Stimulated activated effector memory CD8-positive, alpha-beta T cell treated with anti-CD3 and anti-CD28 coated beads, Interleukin-12 subunit alpha, Interleukin-12 subunit beta, amount 100 ng/mL, for 72 hours (primary cell): Measurements from ENCODE around the gene C7orf33.
"Not testable (repeated sequence)": the region's sequence is repeated elsewhere in the genome, so short reads cannot be mapped to it uniquely, and the experiment has no call there.

Experiments
- ATAC-seq: fragments of 150-1000 bp; cut with Tn5 transposase; 2 replicates; pipeline ENCODE4 v1.10.0; 2021
- DNase-seq, 2 donors: peaks; one replicate each; pipeline ENCODE4 v3.0.0; 2021 to 2022; ENCODE audit warnings: low spot score in 2 of 2
- H3K27ac Mint-ChIP-seq: one replicate; pipeline ENCODE4 v1.8.0; 2022; ENCODE audit warnings: mild to moderate bottlenecking, mixed read lengths
- H3K36me3 Mint-ChIP-seq: one replicate; pipeline ENCODE4 v1.8.0; 2022; ENCODE audit warnings: mild to moderate bottlenecking, mixed read lengths
- H3K4me1 Mint-ChIP-seq: one replicate; pipeline ENCODE4 v1.8.0; 2022; ENCODE audit warnings: mixed read lengths
- H3K4me3 Mint-ChIP-seq: one replicate; pipeline ENCODE4 v1.8.0; 2022; ENCODE audit warnings: mild to moderate bottlenecking, mixed read lengths
- H3K9me3 Mint-ChIP-seq: one replicate; pipeline ENCODE4 v1.8.0; 2022; ENCODE audit warnings: mixed read lengths

C7orf33 gene, protein sequence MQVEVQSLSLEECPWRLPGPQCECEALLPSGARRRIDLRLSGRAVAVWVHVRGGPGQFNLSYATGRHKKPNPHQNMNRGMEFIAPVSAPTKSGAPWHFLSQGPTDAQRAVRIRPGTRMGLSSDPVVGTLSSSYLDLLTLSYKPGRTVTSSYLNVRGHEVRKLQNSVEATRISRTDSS

DNA sequence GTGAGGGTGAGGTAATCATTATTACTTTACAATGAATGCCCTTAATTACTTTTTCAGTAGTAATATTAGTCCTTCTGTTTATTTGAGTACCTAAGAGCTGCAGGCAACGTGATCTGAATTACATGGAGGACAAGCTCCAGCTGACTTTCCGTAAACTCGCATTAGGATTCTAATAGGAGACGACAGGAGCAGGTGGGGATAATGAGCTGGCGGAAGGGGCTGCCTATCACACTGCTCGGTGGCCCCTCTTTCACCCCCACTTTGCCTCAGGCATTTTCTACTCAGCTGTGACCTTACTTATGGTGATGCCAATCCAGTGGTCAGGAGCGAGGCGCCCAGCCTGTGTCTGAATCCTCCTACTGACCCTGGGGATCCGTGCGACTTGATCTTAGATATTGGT lies at the start of gene C7orf33:
C7orf33 (plus strand) TSS at position 296 of the 400 bp plus-strand sequence. CDS start 160 bp downstream, outside the sequence.
- Mint-ChIP-seq H3K9me3 (no peaks in the 10 kb centered on the region), H3K27ac (peak within 1 kb of the TSS; percentile 37), H3K4me3 (no peak within 1 kb of the TSS), H3K36me3 (no peaks in the 10 kb centered on the region), H3K4me1 (peaks cover 1% of the 10 kb centered on the region)
- no peak for ATAC-seq
- DNase-seq, result no peak

DNA sequence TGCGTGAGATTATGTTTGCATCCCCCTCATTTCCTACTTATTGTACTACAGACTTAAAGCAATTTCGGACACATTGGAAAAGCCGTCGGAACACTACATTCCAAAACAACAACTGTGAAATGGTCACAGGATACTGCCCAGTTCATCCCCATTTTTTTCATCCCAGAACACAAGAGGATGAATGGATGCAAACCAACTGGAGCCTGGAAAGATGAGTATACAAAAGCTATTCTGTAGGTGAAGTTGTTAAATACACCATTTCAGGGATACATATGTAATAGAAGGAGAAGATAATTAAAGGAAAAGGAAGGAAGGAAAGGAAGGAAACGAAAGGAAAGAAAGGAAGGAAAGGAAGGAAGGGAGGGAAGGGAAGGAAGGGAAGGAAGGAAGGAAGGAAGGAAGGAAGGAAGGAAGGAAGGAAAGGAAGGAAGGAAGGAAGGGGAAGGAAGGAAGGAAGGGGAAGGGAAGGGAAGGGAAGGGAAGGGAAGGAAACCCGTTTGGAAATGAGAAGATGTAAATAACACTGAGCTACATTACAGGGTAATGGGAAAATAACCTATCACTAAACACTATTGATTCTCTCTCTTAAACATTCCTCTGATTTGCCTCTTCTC lies 48.6 kb upstream of the C7orf33 start:
- H3K4me3 Mint-ChIP-seq, result no peak overlapping the region
- no peaks in the 10 kb centered on the region for H3K9me3 Mint-ChIP-seq
- no peak for ATAC-seq

DNA sequence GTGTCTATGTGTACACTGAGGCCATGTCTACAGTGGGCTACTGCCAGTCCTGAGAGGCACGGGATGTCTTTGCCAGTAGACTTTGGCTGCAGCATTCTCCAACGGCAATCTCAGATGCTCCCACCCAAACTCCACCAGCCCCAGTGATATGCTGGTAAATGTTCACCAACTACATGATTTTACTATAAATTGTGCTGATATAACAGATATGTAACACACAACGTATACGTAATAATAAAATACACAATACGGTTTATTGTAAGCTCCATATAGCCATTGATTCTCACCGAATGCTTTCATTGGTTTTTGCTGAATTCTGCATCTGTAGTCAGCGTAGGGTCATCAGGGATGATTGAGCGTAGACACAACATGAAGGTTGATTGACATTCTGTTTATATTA lies 47.3 kb upstream of the C7orf33 start:
- DNase-seq (no peak), ATAC-seq (no peak)
- Mint-ChIP-seq H3K27ac (no peak overlapping the region), H3K4me1 (peaks cover 4% of the 10 kb centered on the region), H3K4me3 (no peak overlapping the region), H3K36me3 (no peaks in the 10 kb centered on the region), H3K9me3 (no peaks in the 10 kb centered on the region)

More for the DNA sequence above, 48.6 kb upstream of the C7orf33 start:
- Mint-ChIP-seq H3K27ac (no peak overlapping the region), H3K4me1 (no peaks in the 10 kb centered on the region), H3K36me3 (no peaks in the 10 kb centered on the region)
- DNase-seq, result no peak

DNA sequence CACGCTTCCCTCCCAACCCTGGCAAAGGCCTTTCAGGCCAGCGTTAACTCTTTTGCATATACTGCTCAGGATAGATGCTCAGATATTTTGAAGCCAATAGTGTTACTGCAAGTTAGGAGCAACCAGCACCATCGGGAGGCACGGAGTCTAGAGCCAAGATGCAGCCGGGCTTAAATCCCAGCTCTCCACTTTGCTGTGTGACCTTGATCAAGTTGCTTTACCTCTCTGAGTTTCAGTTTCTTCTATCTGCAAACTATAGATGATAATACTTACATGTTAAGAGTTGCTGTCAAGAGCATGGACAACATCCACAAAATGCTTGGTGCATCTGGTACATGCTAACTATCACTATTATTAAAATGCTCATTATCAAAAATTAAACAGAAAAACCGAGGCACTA lies 45.4 kb upstream of the C7orf33 start:
- peaks cover 2% of the 10 kb centered on the region for H3K9me3 Mint-ChIP-seq
- no peak overlapping the region for H3K4me3 Mint-ChIP-seq
- no peaks in the 10 kb centered on the region for H3K36me3 Mint-ChIP-seq
- ATAC-seq (no peak), DNase-seq (no peak)
- peaks cover 8% of the 10 kb centered on the region for H3K4me1 Mint-ChIP-seq
- no peak overlapping the region for H3K27ac Mint-ChIP-seq

DNA sequence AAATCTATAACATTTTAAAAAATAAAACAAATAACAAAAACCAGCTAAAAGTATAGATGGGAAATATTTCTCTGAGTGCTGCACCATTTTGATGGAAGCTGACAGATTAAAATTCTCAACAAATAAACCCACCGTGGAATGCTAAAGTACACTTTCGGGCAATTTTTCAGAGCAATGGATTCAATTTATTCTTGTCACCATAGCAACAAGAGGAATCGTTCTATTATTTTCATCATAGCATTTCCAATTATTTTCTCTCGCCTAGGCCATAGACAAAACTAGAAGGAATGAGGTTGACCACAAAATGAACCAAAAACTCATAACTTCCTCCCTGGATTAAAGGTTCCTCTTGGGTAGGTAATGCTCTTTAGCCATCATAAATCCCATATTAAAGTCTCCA lies 44.6 kb upstream of the C7orf33 start:
- no peak overlapping the region for H3K4me3 Mint-ChIP-seq
- DNase-seq (no peak), ATAC-seq (no peak)
- no peak overlapping the region for H3K27ac Mint-ChIP-seq
- H3K4me1 Mint-ChIP-seq, result peaks cover 8% of the 10 kb centered on the region
- no peaks in the 10 kb centered on the region for H3K36me3 Mint-ChIP-seq
- H3K9me3 Mint-ChIP-seq, result peaks cover 3% of the 10 kb centered on the region

DNA sequence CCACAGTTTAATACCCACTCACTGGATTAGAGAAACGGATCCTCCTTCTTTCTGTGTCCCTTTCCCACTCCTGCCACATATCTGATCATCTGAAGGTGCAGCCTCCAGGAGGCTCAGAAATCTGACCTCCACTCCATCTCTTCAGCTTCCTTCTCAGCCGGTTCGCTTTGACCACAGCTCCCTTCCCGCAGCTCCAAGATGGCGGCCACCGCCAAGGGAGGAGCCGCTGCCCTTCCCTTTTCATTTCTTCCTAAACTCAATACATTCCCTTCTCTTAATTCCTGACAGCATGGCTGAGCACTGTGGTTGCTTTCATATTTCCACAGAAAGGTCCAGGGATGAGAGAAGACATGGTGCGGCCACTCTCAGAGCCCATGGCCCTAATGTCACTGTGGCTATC lies 43.7 kb upstream of the C7orf33 start:
- peaks cover 8% of the 10 kb centered on the region for H3K4me1 Mint-ChIP-seq
- H3K27ac Mint-ChIP-seq, result no peak overlapping the region
- ATAC-seq (no peak), DNase-seq (no peak)
- peaks cover 3% of the 10 kb centered on the region for H3K9me3 Mint-ChIP-seq
- no peaks in the 10 kb centered on the region for H3K36me3 Mint-ChIP-seq
- no peak overlapping the region for H3K4me3 Mint-ChIP-seq

DNA sequence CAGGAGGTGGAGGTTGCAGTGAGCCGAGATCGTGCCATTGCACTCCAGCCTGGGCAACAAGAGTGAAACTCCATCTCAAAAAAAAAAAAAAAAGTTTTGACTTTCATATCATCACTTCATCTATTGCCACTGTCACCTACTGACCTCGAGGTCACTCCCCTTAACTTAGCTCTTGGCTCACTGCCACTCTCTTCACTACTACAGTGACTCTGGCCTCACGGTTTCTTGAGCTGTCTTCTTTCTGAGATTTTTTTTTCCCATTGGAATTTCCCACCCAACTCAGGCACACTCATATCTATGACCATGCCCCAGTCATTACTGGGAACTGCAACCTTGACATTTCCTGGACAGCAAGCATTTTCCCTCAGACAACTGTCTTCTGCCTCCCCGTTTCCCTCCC lies 42.6 kb upstream of the C7orf33 start:
- Mint-ChIP-seq H3K4me3 (no peak overlapping the region), H3K4me1 (peaks cover 8% of the 10 kb centered on the region), H3K27ac (no peak overlapping the region), H3K36me3 (no peaks in the 10 kb centered on the region), H3K9me3 (peaks cover 3% of the 10 kb centered on the region)
- no peak for ATAC-seq
- DNase-seq, result no peak

DNA sequence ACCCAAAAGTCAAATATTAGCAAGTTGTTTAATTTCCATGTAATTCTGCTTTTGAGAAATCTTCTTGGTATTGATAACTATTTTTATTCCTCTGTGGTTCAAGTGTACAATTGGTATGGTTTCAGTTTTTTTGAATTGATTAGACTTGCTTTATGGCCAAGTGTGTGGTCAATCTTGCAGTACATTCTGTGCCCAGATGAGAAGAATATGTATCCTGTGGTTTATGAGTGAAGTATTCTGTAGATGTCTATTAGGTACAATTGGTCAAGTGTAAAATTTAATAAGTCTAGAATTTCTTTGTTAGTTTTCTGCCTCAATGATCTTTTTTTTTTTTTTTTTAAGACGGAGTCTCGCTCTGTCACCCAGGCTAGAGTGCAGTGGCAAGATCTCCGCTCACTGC lies 36.6 kb upstream of the C7orf33 start:
- no peaks in the 10 kb centered on the region for H3K4me1 Mint-ChIP-seq
- H3K9me3 Mint-ChIP-seq, result peaks cover 3% of the 10 kb centered on the region
- no peak overlapping the region for H3K27ac Mint-ChIP-seq
- ATAC-seq (no peak), DNase-seq (no peak)
- no peak overlapping the region for H3K4me3 Mint-ChIP-seq
- H3K36me3 Mint-ChIP-seq, result no peaks in the 10 kb centered on the region

DNA sequence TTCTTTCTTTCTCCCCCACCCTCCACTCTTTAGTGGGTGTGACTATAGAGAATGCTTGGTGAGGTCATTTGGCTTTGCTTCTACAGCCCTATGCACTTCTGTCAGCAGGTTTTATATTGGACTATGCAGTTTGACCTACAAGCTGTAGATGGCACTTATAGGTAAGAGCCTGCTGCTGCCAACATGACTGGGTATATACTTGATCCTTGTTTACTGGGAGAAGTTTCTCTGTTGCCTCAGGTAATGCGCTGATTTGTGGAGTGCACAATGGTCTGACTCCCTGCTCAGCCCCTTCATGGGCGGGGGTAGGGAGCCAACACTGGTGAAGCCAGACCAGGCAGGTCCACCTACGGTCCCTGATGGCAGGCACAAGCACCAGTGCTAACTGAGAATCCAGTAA lies 33.7 kb upstream of the C7orf33 start:
- ATAC-seq (no peak), DNase-seq (peak in 1 of 2 donors; percentile 43)
- Mint-ChIP-seq H3K4me1 (no peaks in the 10 kb centered on the region), H3K27ac (no peak overlapping the region), H3K4me3 (no peak overlapping the region), H3K36me3 (no peaks in the 10 kb centered on the region), H3K9me3 (no peaks in the 10 kb centered on the region)

DNA sequence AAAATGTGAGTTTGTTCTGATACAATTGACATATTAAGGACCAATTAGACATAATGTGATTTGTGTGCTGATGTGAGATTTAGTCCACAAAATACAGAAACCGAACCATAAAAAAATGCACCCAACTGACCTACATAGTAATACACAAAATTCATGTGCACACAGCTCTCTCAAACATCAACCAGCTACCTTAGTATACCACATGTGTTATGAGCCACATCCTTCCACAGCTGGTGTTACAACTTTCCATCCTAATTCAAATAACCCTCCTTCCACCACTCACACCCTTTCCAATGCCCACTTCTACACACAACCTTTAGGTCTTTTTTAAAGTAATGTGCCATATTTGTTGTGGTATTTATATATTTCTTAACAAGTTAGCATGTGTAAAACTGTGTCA lies 31.7 kb upstream of the C7orf33 start:
- H3K9me3 Mint-ChIP-seq, result no peaks in the 10 kb centered on the region
- H3K4me3 Mint-ChIP-seq, result no peak overlapping the region
- no peak for DNase-seq
- H3K36me3 Mint-ChIP-seq, result no peaks in the 10 kb centered on the region
- H3K4me1 Mint-ChIP-seq, result peaks cover 5% of the 10 kb centered on the region
- ATAC-seq, result peak; percentile 67
- H3K27ac Mint-ChIP-seq, result no peak overlapping the region

DNA sequence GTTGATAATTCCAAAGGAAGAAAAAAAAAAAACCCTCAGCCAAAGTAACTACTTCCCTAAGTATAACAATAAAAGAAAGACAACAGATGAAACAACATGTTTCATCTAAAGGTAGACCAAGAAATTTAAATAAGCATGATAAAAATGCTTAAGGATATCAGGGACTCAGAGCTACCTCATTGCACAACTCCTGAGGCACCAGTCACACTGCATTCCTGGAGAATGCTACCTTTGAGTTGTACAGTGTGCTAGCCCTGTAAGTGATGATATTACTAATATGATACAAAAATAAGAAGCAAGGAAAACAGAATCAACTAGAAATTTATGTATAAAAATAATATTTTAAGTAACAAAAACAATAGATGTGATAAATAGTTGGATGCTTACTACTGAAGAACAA lies 29.5 kb upstream of the C7orf33 start:
- peaks cover 14% of the 10 kb centered on the region for H3K4me1 Mint-ChIP-seq
- no peak for ATAC-seq
- no peak overlapping the region for H3K4me3 Mint-ChIP-seq
- DNase-seq, result no peak
- no peaks in the 10 kb centered on the region for H3K9me3 Mint-ChIP-seq
- no peaks in the 10 kb centered on the region for H3K36me3 Mint-ChIP-seq
- H3K27ac Mint-ChIP-seq, result no peak overlapping the region

DNA sequence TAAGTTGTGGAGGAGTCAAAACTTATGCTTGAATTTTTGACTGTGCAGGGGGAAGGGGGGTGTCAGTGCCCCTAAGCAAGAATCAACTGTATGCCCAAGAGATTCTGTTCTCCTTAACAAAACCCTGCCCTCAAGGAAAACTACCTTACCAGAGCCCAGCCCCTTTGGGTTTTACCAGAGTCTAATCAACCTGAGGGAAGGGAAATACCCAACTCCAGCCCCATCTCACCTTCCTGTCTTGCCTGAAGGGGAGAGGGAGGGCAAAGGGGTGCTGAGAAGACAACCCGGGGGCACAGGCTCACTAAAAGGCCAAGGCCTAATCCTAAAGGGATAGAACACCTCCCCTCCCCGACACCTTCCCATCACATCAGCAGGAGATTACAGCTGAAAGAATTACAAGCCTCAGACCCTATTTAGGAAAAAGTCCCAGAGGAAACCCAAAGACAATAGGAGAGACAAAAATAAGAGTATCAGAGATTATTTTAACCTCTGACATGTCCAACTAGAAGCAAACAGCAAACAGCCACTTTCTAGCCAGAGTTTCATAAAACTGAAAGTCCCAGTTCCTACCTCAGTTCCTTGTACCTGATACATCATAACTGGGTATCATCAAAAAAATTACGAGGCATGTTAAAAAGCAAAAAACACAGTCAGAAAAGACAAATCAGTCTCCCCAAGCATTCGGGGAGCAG lies 26.8 kb upstream of the C7orf33 start:
- ATAC-seq (peak; percentile 59), DNase-seq (peak in 1 of 2 donors; percentile 48)
- Mint-ChIP-seq H3K27ac (peak overlapping the region; percentile 89), H3K9me3 (no peaks in the 10 kb centered on the region), H3K36me3 (no peaks in the 10 kb centered on the region), H3K4me3 (peak overlapping the region; percentile 54), H3K4me1 (peaks cover 14% of the 10 kb centered on the region)

DNA sequence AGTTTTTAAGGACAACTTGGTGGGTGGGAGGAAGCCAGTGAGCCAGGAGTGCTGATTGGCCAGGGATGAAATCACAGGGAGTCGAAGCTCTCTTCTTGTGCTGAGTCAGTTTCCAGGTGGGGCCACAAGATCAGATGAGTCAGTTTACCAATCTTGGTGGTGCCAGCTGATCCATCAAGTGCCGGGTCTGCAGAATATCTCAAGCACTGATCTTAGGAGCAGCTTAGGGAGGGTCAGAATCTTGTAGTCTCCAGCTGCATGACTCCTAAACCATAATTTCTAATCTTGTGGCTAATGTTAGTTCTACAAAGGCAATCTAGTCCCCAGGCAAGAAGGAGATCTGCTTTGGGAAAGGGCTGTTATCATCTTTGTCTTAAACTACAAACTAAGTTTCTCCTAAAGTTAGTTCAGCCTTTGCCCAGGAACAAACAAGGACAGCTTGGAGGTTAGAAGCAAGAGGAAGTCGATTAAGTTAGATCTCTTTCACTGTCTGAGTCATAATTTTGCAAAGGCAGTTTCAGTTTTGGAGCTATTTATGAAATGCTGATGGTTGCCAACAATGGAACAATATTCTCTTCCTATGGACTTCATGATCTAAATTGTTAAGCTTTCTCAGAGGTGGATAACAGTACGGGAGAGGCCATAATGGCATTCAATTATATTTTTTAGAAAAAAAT lies 26.2 kb upstream of the C7orf33 start:
- H3K9me3 Mint-ChIP-seq, H3K36me3 Mint-ChIP-seq: not testable (repeated sequence)
- peak overlapping the region; percentile 54 for H3K4me3 Mint-ChIP-seq
- peak overlapping the region; percentile 89 for H3K27ac Mint-ChIP-seq
- H3K4me1 Mint-ChIP-seq, result peaks cover 14% of the 10 kb centered on the region
- ATAC-seq (peak; percentile 89), DNase-seq (peak in 1 of 2 donors; percentile 59)

DNA sequence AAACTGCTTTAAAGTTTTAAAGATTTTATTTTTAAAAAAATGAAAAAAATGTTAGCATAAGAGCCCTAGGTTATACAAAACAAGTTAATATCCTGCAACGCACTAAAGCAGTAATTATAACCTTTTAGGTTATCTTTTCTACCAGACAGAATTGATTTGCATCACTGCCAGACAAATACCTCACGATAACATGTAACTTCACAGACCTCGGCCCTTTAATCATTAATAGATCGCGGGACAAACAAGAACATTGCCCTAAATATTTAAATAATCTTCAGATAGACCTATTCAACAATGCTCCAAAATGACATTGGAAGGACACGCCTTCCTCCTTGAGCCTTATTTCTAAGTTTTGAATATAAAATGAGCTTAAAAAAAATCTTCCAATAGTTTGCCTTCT lies 23.8 kb upstream of the C7orf33 start:
- Mint-ChIP-seq H3K4me3 (no peak overlapping the region), H3K4me1 (peaks cover 20% of the 10 kb centered on the region), H3K9me3 (no peaks in the 10 kb centered on the region), H3K27ac (no peak overlapping the region), H3K36me3 (no peaks in the 10 kb centered on the region)
- DNase-seq (no peak), ATAC-seq (no peak)

DNA sequence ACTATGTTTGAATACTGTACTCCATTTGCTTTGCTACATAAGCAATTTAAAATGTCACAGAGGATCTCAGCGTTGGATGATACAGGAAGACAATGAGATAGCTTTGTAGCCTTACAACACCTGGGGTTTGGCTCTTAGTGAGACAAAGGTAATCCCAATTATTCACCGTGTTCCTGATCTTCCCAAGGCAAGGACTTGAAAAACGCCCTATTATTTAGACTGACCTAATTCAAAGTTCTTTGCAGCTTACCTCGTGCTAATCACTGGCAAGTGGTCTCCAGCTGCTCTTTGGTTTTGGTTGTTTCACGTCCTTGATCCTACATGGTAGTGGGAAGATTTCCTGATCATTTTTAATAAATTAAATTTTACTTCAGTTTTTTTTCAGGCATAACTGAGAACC lies 23.0 kb upstream of the C7orf33 start:
- no peak for ATAC-seq

More for the DNA sequence above, 23.0 kb upstream of the C7orf33 start:
- Mint-ChIP-seq H3K4me3 (no peak overlapping the region), H3K9me3 (no peaks in the 10 kb centered on the region), H3K27ac (no peak overlapping the region), H3K36me3 (no peaks in the 10 kb centered on the region), H3K4me1 (peaks cover 20% of the 10 kb centered on the region)
- no peak for DNase-seq
